Measurements from ENCODE around the gene C11orf98. TPM values are rescaled to one million over a fixed set of nuclear protein-coding genes. Genes with fewer than 3 reads are reported as not detected.

Gene C11orf98
- total and polyA plus RNA-seq, 2 of the 13 experiments (the other 11 are each of a cell fraction or from before 2014, with no cell fraction given), result 30.4 to 91.8 TPM

DNA sequence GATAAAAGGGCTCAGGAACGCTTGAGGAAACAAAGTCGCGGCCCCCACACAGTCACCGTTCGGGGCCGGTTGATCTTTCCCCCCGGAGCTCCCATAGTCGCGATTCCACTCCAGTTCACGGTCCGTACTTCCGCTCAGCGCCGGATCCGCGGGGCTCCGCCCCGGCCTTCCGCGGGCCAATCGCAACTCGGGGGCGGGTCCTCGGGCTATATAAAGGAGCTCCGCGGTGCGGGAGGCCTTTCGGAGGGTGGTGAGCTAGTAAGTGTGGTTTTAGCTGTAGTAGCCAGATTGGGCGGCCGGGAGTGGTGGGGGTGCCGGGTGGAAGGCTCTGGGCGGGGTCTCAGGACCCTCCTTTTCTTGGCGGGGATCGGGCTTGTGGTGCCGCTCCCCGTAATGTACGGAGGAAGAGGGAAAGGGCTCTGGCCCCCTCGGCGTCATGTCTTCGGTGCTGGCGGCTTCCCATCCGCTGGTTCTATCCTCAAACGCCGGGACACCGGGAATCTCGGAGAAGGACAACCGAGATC is at the start of gene C11orf98, which contains the start of gene CSKMT (continued):
- TF ChIP-seq ZNF883 (CRISPR knock-in tag; IDR thresholded peaks at IDR 0.05; ENCODE audit: not compliant biosample characterization) (peak; percentile 54), ZNF546 (CRISPR knock-in tag; conservative IDR thresholded peaks at IDR 0.05) (peak; percentile 49; the same call in 1 of the 2 replicates), FOXK1 (CRISPR knock-in tag; IDR thresholded peaks at IDR 0.05; ENCODE audit: borderline replicate concordance, low read depth) (peak; percentile 68; the same call in 1 of the 2 replicates), STAT5B (CRISPR knock-in tag; IDR thresholded peaks at IDR 0.05) (no peak), HOXA9 (CRISPR knock-in tag; IDR thresholded peaks at IDR 0.05; ENCODE audit: borderline replicate concordance) (no peak), NFIB (CRISPR knock-in tag; IDR thresholded peaks at IDR 0.05; ENCODE audit: borderline replicate concordance) (no peak), GLI4 (CRISPR knock-in tag; IDR thresholded peaks at IDR 0.05; ENCODE audit: borderline replicate concordance) (no peak), BCL6 (CRISPR knock-in tag; IDR thresholded peaks at IDR 0.05) (0 out of 2 replicates have a peak, but pooled peaks have one; percentile 10), ZNF761 (CRISPR knock-in tag; conservative IDR thresholded peaks at IDR 0.05) (no peak), ZSCAN31 (CRISPR knock-in tag; IDR thresholded peaks at IDR 0.05; ENCODE audit: low read depth) (0 out of 2 replicates have a peak, but pooled peaks have one; percentile 69), ZFP82 (CRISPR knock-in tag; IDR thresholded peaks at IDR 0.05; ENCODE audit: borderline replicate concordance) (peak; percentile 17; the same call in 1 of the 2 replicates), SSRP1 (CRISPR knock-in tag; IDR thresholded peaks at IDR 0.05) (no peak), ZNF75D (CRISPR knock-in tag; IDR thresholded peaks at IDR 0.05; ENCODE audit: borderline replicate concordance) (peak; percentile 85; the same call in 1 of the 2 replicates)
- TF ChIP-seq, protein P1, sequence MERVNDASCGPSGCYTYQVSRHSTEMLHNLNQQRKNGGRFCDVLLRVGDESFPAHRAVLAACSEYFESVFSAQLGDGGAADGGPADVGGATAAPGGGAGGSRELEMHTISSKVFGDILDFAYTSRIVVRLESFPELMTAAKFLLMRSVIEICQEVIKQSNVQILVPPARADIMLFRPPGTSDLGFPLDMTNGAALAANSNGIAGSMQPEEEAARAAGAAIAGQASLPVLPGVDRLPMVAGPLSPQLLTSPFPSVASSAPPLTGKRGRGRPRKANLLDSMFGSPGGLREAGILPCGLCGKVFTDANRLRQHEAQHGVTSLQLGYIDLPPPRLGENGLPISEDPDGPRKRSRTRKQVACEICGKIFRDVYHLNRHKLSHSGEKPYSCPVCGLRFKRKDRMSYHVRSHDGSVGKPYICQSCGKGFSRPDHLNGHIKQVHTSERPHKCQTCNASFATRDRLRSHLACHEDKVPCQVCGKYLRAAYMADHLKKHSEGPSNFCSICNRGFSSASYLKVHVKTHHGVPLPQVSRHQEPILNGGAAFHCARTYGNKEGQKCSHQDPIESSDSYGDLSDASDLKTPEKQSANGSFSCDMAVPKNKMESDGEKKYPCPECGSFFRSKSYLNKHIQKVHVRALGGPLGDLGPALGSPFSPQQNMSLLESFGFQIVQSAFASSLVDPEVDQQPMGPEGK (CRISPR knock-in tag; IDR thresholded peaks at IDR 0.05), result peak; percentile 67
- TF ChIP-seq, protein P2, sequence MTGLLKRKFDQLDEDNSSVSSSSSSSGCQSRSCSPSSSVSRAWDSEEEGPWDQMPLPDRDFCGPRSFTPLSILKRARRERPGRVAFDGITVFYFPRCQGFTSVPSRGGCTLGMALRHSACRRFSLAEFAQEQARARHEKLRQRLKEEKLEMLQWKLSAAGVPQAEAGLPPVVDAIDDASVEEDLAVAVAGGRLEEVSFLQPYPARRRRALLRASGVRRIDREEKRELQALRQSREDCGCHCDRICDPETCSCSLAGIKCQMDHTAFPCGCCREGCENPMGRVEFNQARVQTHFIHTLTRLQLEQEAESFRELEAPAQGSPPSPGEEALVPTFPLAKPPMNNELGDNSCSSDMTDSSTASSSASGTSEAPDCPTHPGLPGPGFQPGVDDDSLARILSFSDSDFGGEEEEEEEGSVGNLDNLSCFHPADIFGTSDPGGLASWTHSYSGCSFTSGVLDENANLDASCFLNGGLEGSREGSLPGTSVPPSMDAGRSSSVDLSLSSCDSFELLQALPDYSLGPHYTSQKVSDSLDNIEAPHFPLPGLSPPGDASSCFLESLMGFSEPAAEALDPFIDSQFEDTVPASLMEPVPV (CRISPR knock-in tag; IDR thresholded peaks at IDR 0.05), result no peak
- TF ChIP-seq, protein P3, sequence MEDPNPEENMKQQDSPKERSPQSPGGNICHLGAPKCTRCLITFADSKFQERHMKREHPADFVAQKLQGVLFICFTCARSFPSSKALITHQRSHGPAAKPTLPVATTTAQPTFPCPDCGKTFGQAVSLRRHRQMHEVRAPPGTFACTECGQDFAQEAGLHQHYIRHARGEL (CRISPR knock-in tag; IDR thresholded peaks at IDR 0.05), result 0 out of 2 replicates have a peak, but pooled peaks have one; percentile 32
- TF ChIP-seq, protein P4, sequence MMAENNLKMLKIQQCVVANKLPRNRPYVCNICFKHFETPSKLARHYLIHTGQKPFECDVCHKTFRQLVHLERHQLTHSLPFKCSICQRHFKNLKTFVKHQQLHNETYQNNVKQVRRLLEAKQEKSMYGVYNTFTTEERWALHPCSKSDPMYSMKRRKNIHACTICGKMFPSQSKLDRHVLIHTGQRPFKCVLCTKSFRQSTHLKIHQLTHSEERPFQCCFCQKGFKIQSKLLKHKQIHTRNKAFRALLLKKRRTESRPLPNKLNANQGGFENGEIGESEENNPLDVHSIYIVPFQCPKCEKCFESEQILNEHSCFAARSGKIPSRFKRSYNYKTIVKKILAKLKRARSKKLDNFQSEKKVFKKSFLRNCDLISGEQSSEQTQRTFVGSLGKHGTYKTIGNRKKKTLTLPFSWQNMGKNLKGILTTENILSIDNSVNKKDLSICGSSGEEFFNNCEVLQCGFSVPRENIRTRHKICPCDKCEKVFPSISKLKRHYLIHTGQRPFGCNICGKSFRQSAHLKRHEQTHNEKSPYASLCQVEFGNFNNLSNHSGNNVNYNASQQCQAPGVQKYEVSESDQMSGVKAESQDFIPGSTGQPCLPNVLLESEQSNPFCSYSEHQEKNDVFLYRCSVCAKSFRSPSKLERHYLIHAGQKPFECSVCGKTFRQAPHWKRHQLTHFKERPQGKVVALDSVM (CRISPR knock-in tag; IDR thresholded peaks at IDR 0.05), result peak; percentile 53
- TF ChIP-seq, protein P5, sequence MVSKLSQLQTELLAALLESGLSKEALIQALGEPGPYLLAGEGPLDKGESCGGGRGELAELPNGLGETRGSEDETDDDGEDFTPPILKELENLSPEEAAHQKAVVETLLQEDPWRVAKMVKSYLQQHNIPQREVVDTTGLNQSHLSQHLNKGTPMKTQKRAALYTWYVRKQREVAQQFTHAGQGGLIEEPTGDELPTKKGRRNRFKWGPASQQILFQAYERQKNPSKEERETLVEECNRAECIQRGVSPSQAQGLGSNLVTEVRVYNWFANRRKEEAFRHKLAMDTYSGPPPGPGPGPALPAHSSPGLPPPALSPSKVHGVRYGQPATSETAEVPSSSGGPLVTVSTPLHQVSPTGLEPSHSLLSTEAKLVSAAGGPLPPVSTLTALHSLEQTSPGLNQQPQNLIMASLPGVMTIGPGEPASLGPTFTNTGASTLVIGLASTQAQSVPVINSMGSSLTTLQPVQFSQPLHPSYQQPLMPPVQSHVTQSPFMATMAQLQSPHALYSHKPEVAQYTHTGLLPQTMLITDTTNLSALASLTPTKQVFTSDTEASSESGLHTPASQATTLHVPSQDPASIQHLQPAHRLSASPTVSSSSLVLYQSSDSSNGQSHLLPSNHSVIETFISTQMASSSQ (IDR thresholded peaks at IDR 0.05; ENCODE audit: low read depth), result no peak
- TF ChIP-seq, protein P5 (CRISPR knock-in tag; IDR thresholded peaks at IDR 0.05; ENCODE audit: borderline replicate concordance), result no peak; the same call in 1 of the 2 replicates

Data from HepG2 (cell line).